Measurements from ENCODE around the gene GPBP1.

GPBP1 gene

GRCh38 chr5:57215629-57216195 lies 41.9 kb downstream of the GPBP1 start:
- H3K9me3 ChIP-seq (ENCODE audit: insufficient read depth, low read length) = no peaks in the 10 kb centered on the region
- peaks cover 33% of the 10 kb centered on the region for H3K36me3 ChIP-seq (ENCODE audit: insufficient read depth, insufficient read length, low read length)
- H3K9ac ChIP-seq (ENCODE audit: insufficient read length, low read depth) = no peak overlapping the region
- no peaks in the 10 kb centered on the region for H3K4me1 ChIP-seq (ENCODE audit: insufficient read depth, insufficient read length)
- DNase-seq (ENCODE audit: low read depth, low spot score) = no peak
- no peak overlapping the region for H3K4me3 ChIP-seq (ENCODE audit: insufficient read length, low read depth)
- H3K27me3 ChIP-seq (ENCODE audit: insufficient read depth, insufficient read length) = no peaks in the 10 kb centered on the region
- TF ChIP-seq YY1 (IDR thresholded peaks at IDR 0.05; ENCODE audit: insufficient read depth, insufficient read length) = no peak
- no peak for TF ChIP-seq ZNF274 (IDR thresholded peaks at IDR 0.05; ENCODE audit: low read depth, low read length)
- no peak for TF ChIP-seq SUZ12 (IDR thresholded peaks at IDR 0.05; ENCODE audit: extremely low read depth, insufficient read depth, insufficient read length)

- Histone ChIP-seq H3K9me3 (ENCODE audit: insufficient read depth, low read length) (no peaks in the 10 kb centered on the region), H3K4me1 (ENCODE audit: insufficient read depth, insufficient read length) (no peaks in the 10 kb centered on the region), H3K9ac (ENCODE audit: insufficient read length, low read depth) (no peak overlapping the region), H3K36me3 (ENCODE audit: insufficient read depth, insufficient read length, low read length) (peaks cover 33% of the 10 kb centered on the region), H3K27me3 (ENCODE audit: insufficient read depth, insufficient read length) (no peaks in the 10 kb centered on the region), H3K4me3 (ENCODE audit: insufficient read length, low read depth) (no peak overlapping the region)
- TF ChIP-seq YY1 (IDR thresholded peaks at IDR 0.05; ENCODE audit: insufficient read depth, insufficient read length) (no peak), SUZ12 (IDR thresholded peaks at IDR 0.05; ENCODE audit: extremely low read depth, insufficient read depth, insufficient read length) (no peak), ZNF274 (IDR thresholded peaks at IDR 0.05; ENCODE audit: low read depth, low read length) (no peak)
- DNase-seq (ENCODE audit: low read depth, low spot score) = no peak
Observed at GRCh38 chr5:57216714-57217113, 42.9 kb downstream of the GPBP1 start.

- DNase-seq (ENCODE audit: low read depth, low spot score) = no peak
- H3K9me3 ChIP-seq (ENCODE audit: insufficient read depth, low read length) = no peaks in the 10 kb centered on the region
- no peak for TF ChIP-seq SUZ12 (IDR thresholded peaks at IDR 0.05; ENCODE audit: extremely low read depth, insufficient read depth, insufficient read length)
- no peak for TF ChIP-seq YY1 (IDR thresholded peaks at IDR 0.05; ENCODE audit: insufficient read depth, insufficient read length)
- TF ChIP-seq ZNF274 (IDR thresholded peaks at IDR 0.05; ENCODE audit: low read depth, low read length) = no peak
- peaks cover 31% of the 10 kb centered on the region for H3K36me3 ChIP-seq (ENCODE audit: insufficient read depth, insufficient read length, low read length)
- no peaks in the 10 kb centered on the region for H3K27me3 ChIP-seq (ENCODE audit: insufficient read depth, insufficient read length)
- no peak overlapping the region for H3K9ac ChIP-seq (ENCODE audit: insufficient read length, low read depth)
- H3K4me3 ChIP-seq (ENCODE audit: insufficient read length, low read depth) = no peak overlapping the region
- H3K4me1 ChIP-seq (ENCODE audit: insufficient read depth, insufficient read length) = no peaks in the 10 kb centered on the region
Observed at GRCh38 chr5:57219386-57219785, 45.5 kb downstream of the GPBP1 start.

- Histone ChIP-seq H3K9me3 (ENCODE audit: insufficient read depth, low read length) (no peaks in the 10 kb centered on the region), H3K9ac (ENCODE audit: insufficient read length, low read depth) (no peak overlapping the region), H3K4me3 (ENCODE audit: insufficient read length, low read depth) (no peak overlapping the region), H3K4me1 (ENCODE audit: insufficient read depth, insufficient read length) (no peaks in the 10 kb centered on the region), H3K27me3 (ENCODE audit: insufficient read depth, insufficient read length) (no peaks in the 10 kb centered on the region), H3K36me3 (ENCODE audit: insufficient read depth, insufficient read length, low read length) (peaks cover 23% of the 10 kb centered on the region)
- no peak for TF ChIP-seq ZNF274 (IDR thresholded peaks at IDR 0.05; ENCODE audit: low read depth, low read length)
- no peak for TF ChIP-seq YY1 (IDR thresholded peaks at IDR 0.05; ENCODE audit: insufficient read depth, insufficient read length)
- TF ChIP-seq SUZ12 (IDR thresholded peaks at IDR 0.05; ENCODE audit: extremely low read depth, insufficient read depth, insufficient read length) = no peak
- DNase-seq (ENCODE audit: low read depth, low spot score) = peak; percentile 27
Observed at GRCh38 chr5:57221049-57221568, 47.2 kb downstream of the GPBP1 start.

- Histone ChIP-seq H3K9me3 (ENCODE audit: insufficient read depth, low read length) (no peaks in the 10 kb centered on the region), H3K27me3 (ENCODE audit: insufficient read depth, insufficient read length) (no peaks in the 10 kb centered on the region), H3K9ac (ENCODE audit: insufficient read length, low read depth) (no peak overlapping the region), H3K4me1 (ENCODE audit: insufficient read depth, insufficient read length) (no peaks in the 10 kb centered on the region), H3K4me3 (ENCODE audit: insufficient read length, low read depth) (no peak overlapping the region), H3K36me3 (ENCODE audit: insufficient read depth, insufficient read length, low read length) (peaks cover 20% of the 10 kb centered on the region)
- TF ChIP-seq YY1 (IDR thresholded peaks at IDR 0.05; ENCODE audit: insufficient read depth, insufficient read length) (no peak), ZNF274 (IDR thresholded peaks at IDR 0.05; ENCODE audit: low read depth, low read length) (no peak), SUZ12 (IDR thresholded peaks at IDR 0.05; ENCODE audit: extremely low read depth, insufficient read depth, insufficient read length) (no peak)
- no peak for DNase-seq (ENCODE audit: low read depth, low spot score)
Observed at GRCh38 chr5:57225553-57225952, 51.7 kb downstream of the GPBP1 start.

- TF ChIP-seq SUZ12 (IDR thresholded peaks at IDR 0.05; ENCODE audit: extremely low read depth, insufficient read depth, insufficient read length) = no peak
- no peak for TF ChIP-seq YY1 (IDR thresholded peaks at IDR 0.05; ENCODE audit: insufficient read depth, insufficient read length)
- no peak for TF ChIP-seq ZNF274 (IDR thresholded peaks at IDR 0.05; ENCODE audit: low read depth, low read length)
- Histone ChIP-seq H3K9me3 (ENCODE audit: insufficient read depth, low read length) (peaks cover 23% of the 10 kb centered on the region), H3K27me3 (ENCODE audit: insufficient read depth, insufficient read length) (no peaks in the 10 kb centered on the region), H3K4me1 (ENCODE audit: insufficient read depth, insufficient read length) (no peaks in the 10 kb centered on the region), H3K36me3 (ENCODE audit: insufficient read depth, insufficient read length, low read length) (peaks cover 50% of the 10 kb centered on the region), H3K9ac (ENCODE audit: insufficient read length, low read depth) (no peak overlapping the region), H3K4me3 (ENCODE audit: insufficient read length, low read depth) (no peak overlapping the region)
- DNase-seq (ENCODE audit: low read depth, low spot score) = no peak
Observed at GRCh38 chr5:57229313-57229712, 55.5 kb downstream of the GPBP1 start.

GRCh38 chr5:57231607-57232006 lies 57.7 kb downstream of the GPBP1 start:
- no peak for TF ChIP-seq ZNF274 (IDR thresholded peaks at IDR 0.05; ENCODE audit: low read depth, low read length)
- no peak for TF ChIP-seq SUZ12 (IDR thresholded peaks at IDR 0.05; ENCODE audit: extremely low read depth, insufficient read depth, insufficient read length)
- TF ChIP-seq YY1 (IDR thresholded peaks at IDR 0.05; ENCODE audit: insufficient read depth, insufficient read length) = no peak
- Histone ChIP-seq H3K9ac (ENCODE audit: insufficient read length, low read depth) (no peak overlapping the region), H3K4me3 (ENCODE audit: insufficient read length, low read depth) (no peak overlapping the region), H3K9me3 (ENCODE audit: insufficient read depth, low read length) (peaks cover 23% of the 10 kb centered on the region), H3K4me1 (ENCODE audit: insufficient read depth, insufficient read length) (no peaks in the 10 kb centered on the region), H3K36me3 (ENCODE audit: insufficient read depth, insufficient read length, low read length) (peaks cover 53% of the 10 kb centered on the region), H3K27me3 (ENCODE audit: insufficient read depth, insufficient read length) (no peaks in the 10 kb centered on the region)
- no peak for DNase-seq (ENCODE audit: low read depth, low spot score)
